Suppressor macrophage treated with lipopolysaccharide for 1 hour (primary cell): ENCODE measurements around the gene SCAF11.
"Not testable (repeated sequence)": the region's sequence is repeated elsewhere in the genome, so short reads cannot be mapped to it uniquely, and the experiment has no call there.

ENCODE experiments used
- DNase-seq, 3 donors: peaks; one replicate each; pipeline ENCODE4 v3.0.0-alpha.2; 2020 to 2022

The SCAF11 gene, protein sequence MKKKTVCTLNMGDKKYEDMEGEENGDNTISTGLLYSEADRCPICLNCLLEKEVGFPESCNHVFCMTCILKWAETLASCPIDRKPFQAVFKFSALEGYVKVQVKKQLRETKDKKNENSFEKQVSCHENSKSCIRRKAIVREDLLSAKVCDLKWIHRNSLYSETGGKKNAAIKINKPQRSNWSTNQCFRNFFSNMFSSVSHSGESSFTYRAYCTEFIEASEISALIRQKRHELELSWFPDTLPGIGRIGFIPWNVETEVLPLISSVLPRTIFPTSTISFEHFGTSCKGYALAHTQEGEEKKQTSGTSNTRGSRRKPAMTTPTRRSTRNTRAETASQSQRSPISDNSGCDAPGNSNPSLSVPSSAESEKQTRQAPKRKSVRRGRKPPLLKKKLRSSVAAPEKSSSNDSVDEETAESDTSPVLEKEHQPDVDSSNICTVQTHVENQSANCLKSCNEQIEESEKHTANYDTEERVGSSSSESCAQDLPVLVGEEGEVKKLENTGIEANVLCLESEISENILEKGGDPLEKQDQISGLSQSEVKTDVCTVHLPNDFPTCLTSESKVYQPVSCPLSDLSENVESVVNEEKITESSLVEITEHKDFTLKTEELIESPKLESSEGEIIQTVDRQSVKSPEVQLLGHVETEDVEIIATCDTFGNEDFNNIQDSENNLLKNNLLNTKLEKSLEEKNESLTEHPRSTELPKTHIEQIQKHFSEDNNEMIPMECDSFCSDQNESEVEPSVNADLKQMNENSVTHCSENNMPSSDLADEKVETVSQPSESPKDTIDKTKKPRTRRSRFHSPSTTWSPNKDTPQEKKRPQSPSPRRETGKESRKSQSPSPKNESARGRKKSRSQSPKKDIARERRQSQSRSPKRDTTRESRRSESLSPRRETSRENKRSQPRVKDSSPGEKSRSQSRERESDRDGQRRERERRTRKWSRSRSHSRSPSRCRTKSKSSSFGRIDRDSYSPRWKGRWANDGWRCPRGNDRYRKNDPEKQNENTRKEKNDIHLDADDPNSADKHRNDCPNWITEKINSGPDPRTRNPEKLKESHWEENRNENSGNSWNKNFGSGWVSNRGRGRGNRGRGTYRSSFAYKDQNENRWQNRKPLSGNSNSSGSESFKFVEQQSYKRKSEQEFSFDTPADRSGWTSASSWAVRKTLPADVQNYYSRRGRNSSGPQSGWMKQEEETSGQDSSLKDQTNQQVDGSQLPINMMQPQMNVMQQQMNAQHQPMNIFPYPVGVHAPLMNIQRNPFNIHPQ (N-terminal part only)

GRCh38 chr12:45990468-45991283 lies at the start of gene SCAF11:
Gene SCAF11, minus strand, starts transcription at chr12:45990574. Its CDS starts 26,407 bp downstream, at chr12:45964167.
- DNase-seq = peak; percentile 100

GRCh38 chr12:46037066-46037465 lies 46.7 kb upstream of the SCAF11 start:
- DNase-seq = not testable (repeated sequence)

GRCh38 chr12:46027172-46027571 lies 36.8 kb upstream of the SCAF11 start:
- no peak for DNase-seq

DNA sequence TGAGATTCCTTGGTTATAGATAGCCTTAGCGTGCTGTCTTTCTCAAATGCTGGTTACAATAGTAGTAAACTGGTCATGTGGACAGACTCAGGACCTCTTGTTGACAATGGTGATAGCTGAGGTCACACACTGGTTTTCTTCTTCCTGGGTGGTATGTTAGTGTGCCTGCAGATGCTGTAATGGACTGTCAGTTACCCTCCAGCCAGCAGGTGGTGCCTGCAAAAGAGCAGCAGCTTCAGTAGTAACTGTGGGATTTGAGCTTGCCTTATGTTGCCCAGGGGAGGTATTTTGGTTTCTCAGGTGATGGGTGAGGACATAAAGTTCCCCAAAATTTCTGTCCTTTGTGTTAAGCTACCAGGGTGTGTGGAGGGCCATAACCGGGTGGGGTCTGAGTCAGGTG lies 33.7 kb upstream of the SCAF11 start:
- no peak for DNase-seq

- DNase-seq = no peak
Observed at GRCh38 chr12:46020768-46021167, 30.4 kb upstream of the SCAF11 start.

- not testable (repeated sequence) for DNase-seq
Observed at GRCh38 chr12:46018712-46019111, 28.3 kb upstream of the SCAF11 start.

DNA sequence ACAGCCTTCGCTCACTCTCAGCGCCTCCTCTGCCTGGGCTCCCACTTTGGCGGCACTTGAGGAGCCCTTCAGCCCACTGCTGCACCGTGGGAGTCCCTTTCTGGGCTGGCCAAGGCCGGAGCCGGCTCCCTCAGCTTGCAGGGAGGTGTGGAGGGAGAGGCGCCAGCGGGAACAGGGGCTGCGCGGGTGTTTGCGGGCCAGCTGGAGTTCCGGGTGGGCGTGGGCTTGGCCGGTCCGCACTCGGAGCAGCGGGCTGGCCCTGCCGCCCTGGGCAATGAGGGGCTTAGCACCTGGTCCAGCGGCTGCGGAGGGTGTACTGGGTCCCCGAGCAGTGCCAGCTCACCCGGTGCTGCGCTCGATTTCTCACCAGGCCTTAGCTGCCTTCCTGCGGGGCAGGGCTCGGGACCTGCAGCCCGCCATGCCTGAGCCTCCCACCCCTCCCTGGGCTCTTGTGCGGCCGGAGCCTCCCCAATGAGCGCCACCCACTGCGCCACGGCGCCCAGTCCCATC lies 27.5 kb upstream of the SCAF11 start:
- DNase-seq = not testable (repeated sequence)

- DNase-seq = no peak
Observed at GRCh38 chr12:46005823-46006222, 15.4 kb upstream of the SCAF11 start.

- peak in 2 of 3 donors; percentile 37 to 50 for DNase-seq
Observed at GRCh38 chr12:46005151-46005797, 14.9 kb upstream of the SCAF11 start.

DNA sequence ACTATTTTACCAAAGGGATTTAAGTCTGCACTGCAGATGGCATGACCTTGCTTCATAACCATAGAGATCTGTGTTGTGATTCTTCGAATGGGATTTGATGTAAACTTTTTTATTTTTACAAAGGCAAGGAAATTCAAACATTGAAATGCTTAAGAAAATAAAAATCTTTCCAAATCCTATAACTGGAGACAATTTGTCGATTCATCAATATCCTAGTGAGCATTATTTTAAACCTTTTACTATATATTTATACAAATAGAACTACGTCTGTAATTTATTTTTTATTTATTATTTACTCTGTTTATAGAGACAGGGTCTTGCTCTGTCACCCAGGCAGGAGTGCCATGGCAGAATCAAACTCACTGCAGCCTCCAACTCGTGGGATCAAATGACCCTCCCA lies 14.3 kb upstream of the SCAF11 start:
- DNase-seq = no peak

GRCh38 chr12:46000076-46000475 lies 9.7 kb upstream of the SCAF11 start:
- not testable (repeated sequence) for DNase-seq

GRCh38 chr12:45994736-45995135 lies 4.4 kb upstream of the SCAF11 start:
- no peak for DNase-seq

DNA sequence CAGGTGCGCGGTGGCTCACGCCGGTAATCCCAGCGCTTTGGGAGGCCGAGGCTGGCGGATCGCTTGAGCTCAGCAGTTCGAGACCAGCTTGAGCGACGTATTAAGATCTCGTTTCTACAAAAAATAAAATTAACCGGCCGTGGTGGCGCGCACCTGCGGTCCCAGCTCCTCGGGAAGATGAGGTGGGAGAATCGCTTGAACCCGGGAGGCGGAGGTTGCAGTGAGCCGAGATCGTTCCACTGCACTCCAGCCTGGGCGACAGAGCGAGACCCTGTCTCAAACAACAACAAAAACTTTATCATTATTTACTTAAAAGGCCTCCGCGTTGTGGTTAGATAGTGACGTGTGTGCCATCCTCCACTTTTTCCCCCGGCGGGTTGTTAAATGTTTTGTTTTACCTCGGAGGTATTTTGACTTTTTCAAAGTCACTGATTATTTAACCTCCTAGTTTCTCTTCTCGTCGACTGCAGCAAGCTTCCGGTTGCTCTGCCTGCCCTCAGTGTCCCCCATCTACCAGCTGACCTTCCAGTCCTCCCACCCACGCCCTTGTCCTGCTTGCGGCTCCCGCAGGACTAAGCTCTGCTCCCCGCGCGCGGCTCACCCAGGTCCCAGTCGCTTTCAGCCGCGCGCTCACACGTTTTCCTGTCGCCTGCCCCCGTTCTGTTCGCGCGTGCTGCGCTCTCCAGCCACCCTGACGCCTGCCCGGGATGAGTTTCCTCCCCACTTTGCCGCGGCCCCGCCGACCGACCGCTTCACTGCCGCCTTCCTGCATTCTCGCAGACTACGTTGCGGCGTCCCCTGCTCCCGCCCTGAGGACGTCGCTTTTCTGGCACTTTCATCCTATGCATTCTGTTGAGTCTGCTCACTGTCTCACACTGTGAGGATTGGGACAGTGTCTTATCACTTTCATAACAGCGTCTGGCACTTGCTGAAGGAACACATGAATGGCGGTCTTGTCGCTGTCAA lies 1.2 kb upstream of the SCAF11 start:
- peak; percentile 83 to 91 (median 84) for DNase-seq

GRCh38 chr12:45989721-45990467 lies 480 bp downstream of the SCAF11 start:
- DNase-seq = peak; percentile 82 to 84 (median 82)

- peak in 2 of 3 donors; percentile 27 to 35 for DNase-seq
Observed at GRCh38 chr12:45989287-45989686, 1.1 kb downstream of the SCAF11 start.

- DNase-seq = peak; percentile 29 to 65 (median 60)
Observed at GRCh38 chr12:45988264-45988663, 2.1 kb downstream of the SCAF11 start.

DNA sequence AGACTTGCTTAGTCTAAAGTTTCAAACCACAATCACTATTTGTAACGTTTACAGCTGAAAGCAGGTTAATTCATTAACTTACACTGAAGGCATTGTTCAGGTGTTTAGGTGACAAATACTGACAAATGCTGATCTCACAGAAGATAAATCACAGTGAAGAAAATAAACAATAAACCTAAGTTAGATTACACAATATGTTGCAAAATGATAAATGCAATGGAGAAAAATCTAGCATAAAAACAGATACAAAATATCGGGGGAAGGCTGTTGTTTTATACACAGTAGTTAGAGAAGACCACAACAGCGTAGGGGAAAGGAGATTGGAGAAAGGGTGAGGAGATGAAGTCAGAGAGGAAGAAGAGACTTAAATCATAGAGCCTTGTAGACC lies 3.0 kb downstream of the SCAF11 start:
- DNase-seq = no peak

- peak; percentile 69 to 86 (median 81) for DNase-seq
Observed at GRCh38 chr12:45986641-45987339, 3.6 kb downstream of the SCAF11 start.
